ENCODE data around the gene CERS4. TPM values are rescaled to one million over a fixed set of nuclear protein-coding genes. Genes with fewer than 3 reads are reported as not detected.
"Not testable (repeated sequence)": the region's sequence is repeated elsewhere in the genome, so short reads cannot be mapped to it uniquely, and the experiment has no call there.

The CERS4 gene
- total RNA-seq, 1 donor from 2014 or later: 17.7 TPM

DNA sequence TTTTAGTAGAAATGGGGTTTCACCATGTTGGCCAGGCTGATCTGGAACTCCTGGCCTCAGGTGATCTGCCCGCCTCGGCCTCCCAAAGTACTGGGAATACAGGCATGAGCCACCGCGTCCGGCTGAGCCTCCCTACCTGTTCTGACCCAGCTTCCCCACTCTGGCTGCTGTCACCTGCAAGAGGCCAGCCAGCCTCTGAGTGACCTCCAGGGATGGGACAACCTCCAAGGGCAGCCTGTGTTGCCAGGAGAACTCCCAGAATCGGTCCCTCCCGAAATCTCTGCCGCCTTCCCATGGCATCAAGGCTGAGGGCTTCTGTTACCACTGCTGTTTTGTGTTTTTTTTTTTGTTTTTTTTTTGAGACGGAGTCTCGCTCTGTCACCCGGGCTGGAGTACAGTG, 11.3 kb downstream of the CERS4 start:
- H3K27ac ChIP-seq (ENCODE audit: low read depth, low read length): no peak overlapping the region
- H3K4me1 ChIP-seq (ENCODE audit: control insufficient read depth in 3 of 3, insufficient read depth in 3 of 3, low read length in 3 of 3): peaks cover 0 to 3% (median 0%) of the 10 kb centered on the region in 3 donors
- H3K9me3 ChIP-seq (ENCODE audit: control insufficient read depth in 3 of 3, low read length in 3 of 3): no peaks in the 10 kb centered on the region
- peaks cover 0 to 3% (median 0%) of the 10 kb centered on the region in 3 donors for H3K27me3 ChIP-seq (ENCODE audit: control insufficient read depth in 3 of 3, insufficient read depth in 3 of 3, low read length in 3 of 3)
- H3K4me3 ChIP-seq (ENCODE audit: low read length in 3 of 3): no peak overlapping the region
- no peaks in the 10 kb centered on the region for H3K36me3 ChIP-seq (ENCODE audit: control insufficient read depth in 3 of 3, insufficient read depth in 3 of 3, low read length in 3 of 3)
- H3K9ac ChIP-seq (ENCODE audit: low read depth in 1 of 3, low read length in 3 of 3): no peak overlapping the region

- peaks cover 0 to 3% (median 0%) of the 10 kb centered on the region in 3 donors for H3K4me1 ChIP-seq (ENCODE audit: control insufficient read depth in 3 of 3, insufficient read depth in 3 of 3, low read length in 3 of 3)
- H3K27me3 ChIP-seq (ENCODE audit: control insufficient read depth in 3 of 3, insufficient read depth in 3 of 3, low read length in 3 of 3): peaks cover 0 to 3% (median 0%) of the 10 kb centered on the region in 3 donors
- H3K9ac ChIP-seq (ENCODE audit: low read depth in 1 of 3, low read length in 3 of 3): no peak overlapping the region
- no peaks in the 10 kb centered on the region for H3K9me3 ChIP-seq (ENCODE audit: control insufficient read depth in 3 of 3, low read length in 3 of 3)
- no peak overlapping the region for H3K4me3 ChIP-seq (ENCODE audit: low read length in 3 of 3)
- H3K36me3 ChIP-seq (ENCODE audit: control insufficient read depth in 3 of 3, insufficient read depth in 3 of 3, low read length in 3 of 3): no peaks in the 10 kb centered on the region
- H3K27ac ChIP-seq (ENCODE audit: low read depth, low read length): no peak overlapping the region
Observed at GRCh38 chr19:8221161-8221560, 12.0 kb downstream of the CERS4 start.

DNA sequence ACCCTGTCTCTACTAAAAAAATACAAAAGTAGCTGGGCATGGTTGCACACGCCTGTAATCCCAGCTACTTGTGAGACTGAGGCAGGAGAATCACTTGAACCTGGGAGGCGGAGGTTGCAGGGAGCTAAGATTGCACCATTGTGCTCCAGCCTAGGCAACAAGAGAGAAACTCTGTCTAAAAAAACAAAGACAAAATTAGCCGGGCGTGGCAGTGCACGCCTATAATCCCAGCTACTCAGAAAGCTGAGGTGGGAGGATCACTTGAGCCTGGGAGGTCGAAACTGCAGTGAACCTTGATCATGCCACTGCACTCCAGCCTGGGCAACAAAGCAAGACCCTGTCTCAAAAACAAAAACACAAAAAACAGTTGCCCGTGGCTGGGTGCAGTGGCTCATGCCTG, 14.3 kb downstream of the CERS4 start:
- H3K9ac ChIP-seq (ENCODE audit: low read depth in 1 of 3, low read length in 3 of 3); H3K4me1 ChIP-seq (ENCODE audit: control insufficient read depth in 3 of 3, insufficient read depth in 3 of 3, low read length in 3 of 3); H3K27me3 ChIP-seq (ENCODE audit: control insufficient read depth in 3 of 3, insufficient read depth in 3 of 3, low read length in 3 of 3); H3K36me3 ChIP-seq (ENCODE audit: control insufficient read depth in 3 of 3, insufficient read depth in 3 of 3, low read length in 3 of 3); H3K27ac ChIP-seq (ENCODE audit: low read depth, low read length); H3K4me3 ChIP-seq (ENCODE audit: low read length in 3 of 3); H3K9me3 ChIP-seq (ENCODE audit: control insufficient read depth in 3 of 3, low read length in 3 of 3): not testable (repeated sequence)

- H3K9me3 ChIP-seq (ENCODE audit: control insufficient read depth in 3 of 3, low read length in 3 of 3): no peaks in the 10 kb centered on the region
Observed at GRCh38 chr19:8224394-8225145, 15.4 kb downstream of the CERS4 start.

GRCh38 chr19:8231073-8231604, 22.0 kb downstream of the CERS4 start:
- no peak overlapping the region for H3K9ac ChIP-seq (ENCODE audit: low read depth in 1 of 3, low read length in 3 of 3)
- no peaks in the 10 kb centered on the region for H3K9me3 ChIP-seq (ENCODE audit: control insufficient read depth in 3 of 3, low read length in 3 of 3)
- no peak overlapping the region for H3K27ac ChIP-seq (ENCODE audit: low read depth, low read length)
- no peaks in the 10 kb centered on the region for H3K4me1 ChIP-seq (ENCODE audit: control insufficient read depth in 3 of 3, insufficient read depth in 3 of 3, low read length in 3 of 3)
- no peaks in the 10 kb centered on the region for H3K36me3 ChIP-seq (ENCODE audit: control insufficient read depth in 3 of 3, insufficient read depth in 3 of 3, low read length in 3 of 3)
- H3K27me3 ChIP-seq (ENCODE audit: control insufficient read depth in 3 of 3, insufficient read depth in 3 of 3, low read length in 3 of 3): no peaks in the 10 kb centered on the region
- no peak overlapping the region for H3K4me3 ChIP-seq (ENCODE audit: low read length in 3 of 3)

More at GRCh38 chr19:8224394-8225145, 15.4 kb downstream of the CERS4 start:
- Histone ChIP-seq H3K4me3 (ENCODE audit: low read length in 3 of 3) (no peak overlapping the region), H3K27ac (ENCODE audit: low read depth, low read length) (no peak overlapping the region), H3K4me1 (ENCODE audit: control insufficient read depth in 3 of 3, insufficient read depth in 3 of 3, low read length in 3 of 3) (peaks cover 0 to 3% (median 0%) of the 10 kb centered on the region in 3 donors), H3K36me3 (ENCODE audit: control insufficient read depth in 3 of 3, insufficient read depth in 3 of 3, low read length in 3 of 3) (no peaks in the 10 kb centered on the region), H3K27me3 (ENCODE audit: control insufficient read depth in 3 of 3, insufficient read depth in 3 of 3, low read length in 3 of 3) (peaks cover 0 to 3% (median 0%) of the 10 kb centered on the region in 3 donors), H3K9ac (ENCODE audit: low read depth in 1 of 3, low read length in 3 of 3) (no peak overlapping the region)

- H3K4me1 ChIP-seq (ENCODE audit: control insufficient read depth in 3 of 3, insufficient read depth in 3 of 3, low read length in 3 of 3): peaks cover 0 to 4% (median 1%) of the 10 kb centered on the region in 3 donors
- H3K9me3 ChIP-seq (ENCODE audit: control insufficient read depth in 3 of 3, low read length in 3 of 3): no peaks in the 10 kb centered on the region
- no peaks in the 10 kb centered on the region for H3K36me3 ChIP-seq (ENCODE audit: control insufficient read depth in 3 of 3, insufficient read depth in 3 of 3, low read length in 3 of 3)
- no peak overlapping the region for H3K4me3 ChIP-seq (ENCODE audit: low read length in 3 of 3)
- H3K27me3 ChIP-seq (ENCODE audit: control insufficient read depth in 3 of 3, insufficient read depth in 3 of 3, low read length in 3 of 3): no peaks in the 10 kb centered on the region
- no peak overlapping the region for H3K9ac ChIP-seq (ENCODE audit: low read depth in 1 of 3, low read length in 3 of 3)
- no peak overlapping the region for H3K27ac ChIP-seq (ENCODE audit: low read depth, low read length)
Observed at GRCh38 chr19:8233370-8233769, 24.2 kb downstream of the CERS4 start.

DNA sequence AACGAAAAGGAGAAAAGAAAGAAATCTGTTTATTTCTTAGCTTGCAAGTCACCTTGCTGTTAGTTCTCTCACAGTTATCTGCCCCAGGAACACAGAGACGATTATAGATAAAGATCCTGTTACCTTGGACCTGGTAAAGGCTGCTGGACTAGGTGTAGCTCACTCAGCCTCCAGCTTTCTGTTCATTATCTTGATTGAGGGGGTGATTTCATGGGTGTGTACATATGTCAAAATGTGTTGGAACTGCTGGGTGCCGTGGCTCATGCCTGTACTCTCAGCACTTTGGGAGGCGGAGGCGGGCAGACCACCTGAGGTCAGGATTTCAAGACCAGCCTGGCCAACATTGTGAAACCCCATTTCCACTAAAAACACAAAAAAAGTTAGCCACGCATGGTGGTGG, 27.9 kb downstream of the CERS4 start:
- Histone ChIP-seq H3K27me3 (ENCODE audit: control insufficient read depth in 3 of 3, insufficient read depth in 3 of 3, low read length in 3 of 3) (no peaks in the 10 kb centered on the region), H3K9ac (ENCODE audit: low read depth in 1 of 3, low read length in 3 of 3) (no peak overlapping the region)

GRCh38 chr19:8238251-8238650, 29.1 kb downstream of the CERS4 start:
- H3K36me3 ChIP-seq (ENCODE audit: control insufficient read depth in 3 of 3, insufficient read depth in 3 of 3, low read length in 3 of 3): no peaks in the 10 kb centered on the region
- H3K27ac ChIP-seq (ENCODE audit: low read depth, low read length): peak overlapping the region; percentile 30
- peaks cover 13 to 27% (median 25%) of the 10 kb centered on the region in 3 donors for H3K4me1 ChIP-seq (ENCODE audit: control insufficient read depth in 3 of 3, insufficient read depth in 3 of 3, low read length in 3 of 3)
- H3K9ac ChIP-seq (ENCODE audit: low read depth in 1 of 3, low read length in 3 of 3): peak overlapping the region in 1 of 3 donors; percentile 40
- no peak overlapping the region for H3K4me3 ChIP-seq (ENCODE audit: low read length in 3 of 3)
- H3K27me3 ChIP-seq (ENCODE audit: control insufficient read depth in 3 of 3, insufficient read depth in 3 of 3, low read length in 3 of 3): no peaks in the 10 kb centered on the region
- H3K9me3 ChIP-seq (ENCODE audit: control insufficient read depth in 3 of 3, low read length in 3 of 3): peaks cover 0 to 9% (median 2%) of the 10 kb centered on the region in 3 donors

More for the DNA sequence above, 27.9 kb downstream of the CERS4 start:
- Histone ChIP-seq H3K36me3 (ENCODE audit: control insufficient read depth in 3 of 3, insufficient read depth in 3 of 3, low read length in 3 of 3) (no peaks in the 10 kb centered on the region), H3K27ac (ENCODE audit: low read depth, low read length) (no peak overlapping the region), H3K4me3 (ENCODE audit: low read length in 3 of 3) (no peak overlapping the region), H3K4me1 (ENCODE audit: control insufficient read depth in 3 of 3, insufficient read depth in 3 of 3, low read length in 3 of 3) (peaks cover 13 to 27% (median 24%) of the 10 kb centered on the region in 3 donors), H3K9me3 (ENCODE audit: control insufficient read depth in 3 of 3, low read length in 3 of 3) (peaks cover 0 to 2% (median 0%) of the 10 kb centered on the region in 3 donors)

GRCh38 chr19:8239528-8240273, 30.5 kb downstream of the CERS4 start:
- peak overlapping the region in 2 of 3 donors; percentile 41 to 63 for H3K4me3 ChIP-seq (ENCODE audit: low read length in 3 of 3)
- peak overlapping the region; percentile 72 for H3K27ac ChIP-seq (ENCODE audit: low read depth, low read length)
- H3K4me1 ChIP-seq (ENCODE audit: control insufficient read depth in 3 of 3, insufficient read depth in 3 of 3, low read length in 3 of 3): peaks cover 13 to 27% (median 25%) of the 10 kb centered on the region in 3 donors
- H3K36me3 ChIP-seq (ENCODE audit: control insufficient read depth in 3 of 3, insufficient read depth in 3 of 3, low read length in 3 of 3): no peaks in the 10 kb centered on the region
- H3K9ac ChIP-seq (ENCODE audit: low read depth in 1 of 3, low read length in 3 of 3): peak overlapping the region in 1 of 3 donors; percentile 82
- H3K9me3 ChIP-seq (ENCODE audit: control insufficient read depth in 3 of 3, low read length in 3 of 3): peaks cover 0 to 11% (median 2%) of the 10 kb centered on the region in 3 donors
- no peaks in the 10 kb centered on the region for H3K27me3 ChIP-seq (ENCODE audit: control insufficient read depth in 3 of 3, insufficient read depth in 3 of 3, low read length in 3 of 3)

All from skeletal muscle tissue (tissue), 4 donors.